SK-N-MC (cell line): Measurements from ENCODE around the gene TPSG1.
"Not testable (repeated sequence)": the region's sequence is repeated elsewhere in the genome, so short reads cannot be mapped to it uniquely, and the experiment has no call there.

Experiments used
- EZH2 ChIP-seq: fragments of 200-600 bp; sonication (generic); IDR thresholded peaks from one replicate; pipeline ENCODE4 v1.6.1; 2017; ENCODE audit warnings: antibody characterized with exemption
- FOXP2 ChIP-seq: optimal IDR thresholded peaks from 2 replicates; pipeline ENCODE3; 2011; ENCODE audit warnings: mild to moderate bottlenecking, moderate library complexity; ENCODE audit not compliant: insufficient read depth; ENCODE audit errors: extremely low read length, control extremely low read depth
- POLR2AphosphoS5 ChIP-seq: IDR thresholded peaks from 2 replicates; pipeline ENCODE4 v1.6.1; 2012; ENCODE audit warnings: mild to moderate bottlenecking, low read depth, low read length, borderline replicate concordance

- not testable (repeated sequence) for TF ChIP-seq POLR2AphosphoS5, EZH2, FOXP2
These were observed 30.4 kb upstream of the TPSG1 start, which contains the start of gene TPSD1 for GRCh38 chr16:1255276-1256122.
